NB4 (cell line): Measurements from ENCODE around the gene CMBL.

Experiments used
- CTCF ChIP-seq: IDR thresholded peaks from one replicate; pipeline ENCODE4 v1.5.1; 2012; ENCODE audit warnings: low read depth, low read length
- MAX ChIP-seq: IDR thresholded peaks from 2 replicates; pipeline ENCODE4 v1.6.1; 2011; ENCODE audit warnings: low read depth, low read length
- MYC ChIP-seq: IDR thresholded peaks from 2 replicates; pipeline ENCODE4 v1.6.1; 2011; ENCODE audit warnings: low read depth, low read length
- POLR2A ChIP-seq: IDR thresholded peaks from 2 replicates; pipeline ENCODE4 v1.6.1; 2011; ENCODE audit warnings: mild to moderate bottlenecking; ENCODE audit not compliant: insufficient read length; ENCODE audit errors: extremely low read depth

GRCh38 chr5:10232386-10232785 lies 75.3 kb downstream of the CMBL start:
- TF ChIP-seq CTCF (no peak), MAX (no peak), MYC (no peak), POLR2A (no peak)
